ENCODE measurements around the gene CHST9.

GRCh38 chr18:27064673-27065072, 120.4 kb downstream of the CHST9 start:
- TF ChIP-seq CBFB (CRISPR knock-in tag; IDR thresholded peaks at IDR 0.05; ENCODE audit: low read depth) (no peak), NFATC4 (CRISPR knock-in tag; IDR thresholded peaks at IDR 0.05) (no peak), USF1 (CRISPR knock-in tag; IDR thresholded peaks at IDR 0.05) (no peak), CTCF (IDR thresholded peaks at IDR 0.05) (no peak), HMGXB4 (CRISPR knock-in tag; IDR thresholded peaks at IDR 0.05) (no peak), JUN (CRISPR knock-in tag; IDR thresholded peaks at IDR 0.05) (no peak)

Measured in WTC11 (cell line).